A673 (cell line): ENCODE measurements around the gene KCNH8. TPM values are rescaled to one million over a fixed set of nuclear protein-coding genes. Genes with fewer than 3 reads are reported as not detected.

Experiments used
- BruUV-seq: library from RNA; stranded (reverse); fragments of 400-500 nt; replicated peaks from 2 replicates; lab custom pipeline; 2021; lab: Mats Ljungman, UMichigan
- CTCF ChIA-PET: fragments of 300-600 bp; sonication (Branson Sonifier 250); formaldehyde crosslinking; loops from one replicate; lab custom pipeline; 2022; ENCODE audit warnings: antibody characterized with exemption; lab: Charles Lee
- POLR2A ChIA-PET: fragments of 300-600 bp; sonication (Branson Sonifier 250); formaldehyde crosslinking; loops from one replicate; lab custom pipeline; 2022; ENCODE audit warnings: antibody characterized with exemption; ENCODE audit not compliant: low non-redundant PET; lab: Charles Lee
- DNase-seq: peaks from one replicate; pipeline ENCODE4 v3.0.0-alpha.2; 2015; ENCODE audit warnings: low spot score
- H3K27ac ChIP-seq: fragments of 200-600 bp; sonication (generic); 2 replicates; pipeline ENCODE4 v1.5.1; 2016; ENCODE audit warnings: mixed run types, low read depth, mild to moderate bottlenecking, mixed read lengths, antibody characterized with exemption, low read length; ENCODE audit not compliant: poor library complexity, severe bottlenecking
- H3K27me3 ChIP-seq: fragments of 200-600 bp; sonication (generic); replicated peaks from 2 replicates; pipeline ENCODE4 v1.6.1; 2017; ENCODE audit warnings: mixed run types, low read depth, mild to moderate bottlenecking, mixed read lengths, antibody characterized with exemption, low read length; ENCODE audit not compliant: insufficient read depth, poor library complexity
- H3K36me3 ChIP-seq: fragments of 200-600 bp; sonication (generic); 2 replicates; pipeline ENCODE4 v1.6.1; 2016; ENCODE audit warnings: mixed run types, mild to moderate bottlenecking, mixed read lengths, antibody characterized with exemption, low read length; ENCODE audit not compliant: insufficient read depth, poor library complexity, severe bottlenecking
- H3K4me1 ChIP-seq: fragments of 200-600 bp; sonication (generic); 2 replicates; pipeline ENCODE4 v1.6.1; 2017; ENCODE audit warnings: mixed run types, mild to moderate bottlenecking, mixed read lengths, antibody characterized with exemption, low read length; ENCODE audit not compliant: insufficient read depth, poor library complexity, severe bottlenecking
- H3K4me3 ChIP-seq: fragments of 200-600 bp; sonication (generic); 2 replicates; pipeline ENCODE4 v1.5.1; 2016; ENCODE audit warnings: low read depth, mixed run types, mild to moderate bottlenecking, mixed read lengths, low read length; ENCODE audit not compliant: poor library complexity, severe bottlenecking
- H3K9me3 ChIP-seq: fragments of 200-600 bp; sonication (generic); 2 replicates; pipeline ENCODE4 v1.6.1; 2016; ENCODE audit warnings: mixed run types, low read depth, mild to moderate bottlenecking, mixed read lengths, antibody characterized with exemption, low read length; ENCODE audit not compliant: poor library complexity, severe bottlenecking
- CTCF ChIP-seq: fragments of 300-800, 200-600 bp; sonication (generic); conservative IDR thresholded peaks from 2 replicates; pipeline ENCODE4 v1.5.1; 2017; ENCODE audit warnings: low read depth, mild to moderate bottlenecking, antibody characterized with exemption, low read length, moderate library complexity, mixed read lengths
- EZH2 ChIP-seq: fragments of 200-600 bp; sonication (generic); IDR thresholded peaks from 2 replicates; pipeline ENCODE4 v1.6.1; 2017; ENCODE audit warnings: borderline replicate concordance, low read depth, mild to moderate bottlenecking, mixed read lengths, antibody characterized with exemption, low read length; ENCODE audit not compliant: poor library complexity, severe bottlenecking
- intact Hi-C: fragments of 100-400 bp; cut with micrococcal nuclease; formaldehyde crosslinking; loops from one replicate; pipeline ENCODE4 v1.10.0; 2022; ENCODE audit not compliant: unreplicated experiment
- total RNA-seq: library from RNA; stranded (reverse); gene quantifications from 2 replicates; pipeline ENCODE4 v1.2.3, GENCODE V29; 2021

KCNH8 gene
- total RNA-seq, 1 experiment from 2014 or later = not detected

- POLR2A ChIA-PET = no interaction called here
These were observed 251.5 kb downstream of the KCNH8 start for GRCh38 chr3:19399836-19400235.

GRCh38 chr3:19420159-19420558 lies 271.8 kb downstream of the KCNH8 start:
- H3K9me3 ChIP-seq = no peaks in the 10 kb centered on the region
- no peak overlapping the region for H3K4me3 ChIP-seq
- intact Hi-C loops = no loop called here
- no peaks in the 10 kb centered on the region for H3K4me1 ChIP-seq
- no peaks in the 10 kb centered on the region for H3K27me3 ChIP-seq
- BruUV-seq = no TSS peak
- POLR2A ChIA-PET = no interaction called here
- no peaks in the 10 kb centered on the region for H3K36me3 ChIP-seq
- TF ChIP-seq CTCF = no peak
- CTCF ChIA-PET = no interaction called here
- no peak for DNase-seq
- H3K27ac ChIP-seq = no peak overlapping the region

More at GRCh38 chr3:19399836-19400235, 251.5 kb downstream of the KCNH8 start:
- Histone ChIP-seq H3K4me3 (no peak overlapping the region), H3K4me1 (no peaks in the 10 kb centered on the region), H3K27ac (no peak overlapping the region), H3K9me3 (no peaks in the 10 kb centered on the region), H3K27me3 (no peaks in the 10 kb centered on the region), H3K36me3 (no peaks in the 10 kb centered on the region)
- intact Hi-C loops = no loop called here
- no TSS peak for BruUV-seq
- TF ChIP-seq EZH2 (no peak), CTCF (no peak)
- DNase-seq = no peak
- CTCF ChIA-PET = no interaction called here

- intact Hi-C loops = no loop called here
- Histone ChIP-seq H3K27me3 (no peaks in the 10 kb centered on the region), H3K9me3 (no peaks in the 10 kb centered on the region), H3K36me3 (no peaks in the 10 kb centered on the region), H3K4me1 (no peaks in the 10 kb centered on the region), H3K27ac (no peak overlapping the region), H3K4me3 (no peak overlapping the region)
- BruUV-seq = no TSS peak
- ChIA-PET POLR2A (no interaction called here), CTCF (no interaction called here)
- TF ChIP-seq CTCF (no peak), EZH2 (no peak)
- no peak for DNase-seq
These were observed 277.5 kb downstream of the KCNH8 start for GRCh38 chr3:19425825-19426224.
